GM12801 (cell line): ENCODE results near the gene FOXN1.
A peak's percentile ranks its signal among the peaks of the same experiment; 100 is the strongest.

ENCODE experiments used
- CTCF ChIP-seq: IDR thresholded peaks from one replicate; pipeline ENCODE4 v1.5.1; 2011; ENCODE audit warnings: control low read depth; ENCODE audit not compliant: insufficient read length; ENCODE audit errors: extremely low read depth

FOXN1 gene

GRCh38 chr17:28492352-28493310, 13.5 kb upstream of the FOXN1 start:
- TF ChIP-seq CTCF: no peak

- TF ChIP-seq CTCF: no peak
Observed at GRCh38 chr17:28493460-28493859, 12.7 kb upstream of the FOXN1 start.

GRCh38 chr17:28494445-28495188, 11.5 kb upstream of the FOXN1 start:
- TF ChIP-seq CTCF: peak; percentile 54

GRCh38 chr17:28495635-28496034, 10.5 kb upstream of the FOXN1 start:
- no peak for TF ChIP-seq CTCF

- TF ChIP-seq CTCF: no peak
Observed at GRCh38 chr17:28497931-28498330, 8.2 kb upstream of the FOXN1 start.

- TF ChIP-seq CTCF: no peak
Observed at GRCh38 chr17:28498652-28499363, 7.3 kb upstream of the FOXN1 start.

GRCh38 chr17:28499364-28499664, 6.8 kb upstream of the FOXN1 start:
- TF ChIP-seq CTCF: no peak
